K562 (cell line): ENCODE results near the gene FLII. TPM values are rescaled to one million over a fixed set of nuclear protein-coding genes. Genes with fewer than 3 reads are reported as not detected.

ENCODE experiments used
- CAMTA2 ChIP-seq: fragments of 250-450 bp; sonication (Bioruptor Pico); conservative IDR thresholded peaks from 2 replicates; pipeline ENCODE4 v1.5.1; 2022
- CCAR2 ChIP-seq: fragments of 200-400 bp; formaldehyde crosslinking; IDR thresholded peaks from 2 replicates; pipeline ENCODE4 v1.6.1; 2017; ENCODE audit warnings: mild to moderate bottlenecking, low read depth, low read length
- CEBPG ChIP-seq, 3 experiments: fragments of 200-800 bp in 1 of 3; sonication (Bioruptor generic) in 1 of 3; sonication (generic) in 1 of 3; formaldehyde crosslinking in 1 of 3; IDR thresholded peaks in 2 of 3; conservative IDR thresholded peaks in 1 of 3; 2 replicates each; pipeline versions ENCODE4 v1.6.1 to v1.8.0; 2016 to 2022; ENCODE audit warnings: missing compliant biosample characterization in 2 of 3, missing genetic modification characterization in 2 of 3, mild to moderate bottlenecking in 1 of 3, missing genetic modification reagents in 1 of 3
- CREB3 ChIP-seq: fragments of 450-650 bp; conservative IDR thresholded peaks from 2 replicates; pipeline ENCODE4 v1.6.1; 2016; ENCODE audit warnings: missing genetic modification characterization, low read depth, mild to moderate bottlenecking, missing compliant biosample characterization, moderate library complexity
- EP400 ChIP-seq: fragments of 450-650 bp; IDR thresholded peaks from 2 replicates; pipeline ENCODE4 v1.6.1; 2017; ENCODE audit warnings: antibody characterized with exemption, mild to moderate bottlenecking, moderate library complexity
- FOXM1 ChIP-seq, 2 experiments: fragments of 450-650 bp in 1 of 2; sonication (generic) in 1 of 2; formaldehyde crosslinking in 1 of 2; IDR thresholded peaks; 2 replicates each; pipeline versions ENCODE4 v1.6.1 to v1.9.0; 2017 to 2022; ENCODE audit warnings: low read depth in 2 of 2, mild to moderate bottlenecking in 2 of 2, missing genetic modification reagents in 1 of 2, moderate library complexity in 1 of 2
- HDAC3 ChIP-seq: fragments of 450-650 bp; IDR thresholded peaks from 2 replicates; pipeline ENCODE4 v1.6.1; 2018; ENCODE audit warnings: borderline replicate concordance, mild to moderate bottlenecking, moderate library complexity; ENCODE audit not compliant: partially characterized antibody
- HIVEP1 ChIP-seq: fragments of 250-450 bp; sonication (Bioruptor Pico); IDR thresholded peaks from 2 replicates; pipeline ENCODE4 v1.4.0; 2020; ENCODE audit warnings: mild to moderate bottlenecking
- JUN ChIP-seq, 2 experiments: sonication (generic) in 1 of 2; formaldehyde crosslinking in 1 of 2; IDR thresholded peaks; 2 replicates each; pipeline versions ENCODE4 v1.6.1 to v1.8.0; 2012 to 2022; ENCODE audit warnings: borderline replicate concordance in 2 of 2, mild to moderate bottlenecking in 2 of 2, improper control_type of control experiment in 1 of 2, low read depth in 1 of 2, low read length in 1 of 2, missing genetic modification reagents in 1 of 2
- L3MBTL2 ChIP-seq: fragments of 450-650 bp; IDR thresholded peaks from 2 replicates; pipeline ENCODE4 v1.6.1; 2016; ENCODE audit warnings: mild to moderate bottlenecking, moderate library complexity
- MLLT1 ChIP-seq, 2 experiments: fragments of 450-650 bp; IDR thresholded peaks; 2 replicates each; pipeline ENCODE4 v1.6.1; 2016
- MNT ChIP-seq, 2 experiments: fragments of 450-650 bp; conservative IDR thresholded peaks; 2 replicates each; pipeline ENCODE4 v1.6.1; 2017; ENCODE audit warnings: mild to moderate bottlenecking in 2 of 2, moderate library complexity in 2 of 2
- NFE2L1 ChIP-seq: fragments of 450-650 bp; IDR thresholded peaks from 2 replicates; pipeline ENCODE4 v1.6.1; 2016; ENCODE audit warnings: missing genetic modification characterization, low read depth, mild to moderate bottlenecking, missing compliant biosample characterization, moderate library complexity, borderline replicate concordance
- SMARCC2 ChIP-seq: fragments of 450-650 bp; IDR thresholded peaks from 2 replicates; pipeline ENCODE4 v1.6.1; 2017; ENCODE audit warnings: antibody characterized with exemption, moderate library complexity, mild to moderate bottlenecking, low read depth
- SP2 ChIP-seq: IDR thresholded peaks from 2 replicates; pipeline ENCODE4 v1.6.1; 2011; ENCODE audit warnings: mild to moderate bottlenecking, low read depth, low read length, moderate library complexity; ENCODE audit not compliant: poor library complexity, severe bottlenecking; ENCODE audit errors: extremely low read depth
- SRSF9 ChIP-seq: fragments of 200-400 bp; formaldehyde crosslinking; IDR thresholded peaks from 2 replicates; pipeline ENCODE4 v1.6.1; 2017; ENCODE audit warnings: low read depth, low read length, borderline replicate concordance
- TRIM28 ChIP-seq: fragments of 450-650 bp; IDR thresholded peaks from 2 replicates; pipeline ENCODE4 v1.6.1; 2017
- TSC22D4 ChIP-seq: fragments of 450-650 bp; IDR thresholded peaks from 2 replicates; pipeline ENCODE4 v1.6.1; 2016; ENCODE audit warnings: missing genetic modification characterization, missing biosample characterization, control low read depth
- XRCC3 ChIP-seq: fragments of 450-650 bp; IDR thresholded peaks from 2 replicates; pipeline ENCODE4 v1.6.1; 2017; ENCODE audit warnings: mild to moderate bottlenecking, moderate library complexity
- YY1 ChIP-seq, 3 experiments: IDR thresholded peaks; 2 replicates each; pipeline ENCODE4 v1.6.1; 2011; ENCODE audit warnings: low read length in 2 of 3, mild to moderate bottlenecking in 2 of 3, moderate library complexity in 2 of 3, borderline replicate concordance in 1 of 3, control low read depth in 1 of 3, low read depth in 1 of 3; ENCODE audit not compliant: insufficient read depth in 3 of 3, insufficient replicate concordance in 2 of 3, control insufficient read depth in 1 of 3, insufficient read length in 1 of 3; ENCODE audit errors: extremely low read depth in 1 of 3
- ZNF77 ChIP-seq: fragments of 250-450 bp; sonication (Bioruptor Pico); IDR thresholded peaks from 2 replicates; pipeline ENCODE4 v1.5.0; 2020
- ZSCAN32 ChIP-seq: fragments of 450-650 bp; formaldehyde crosslinking; IDR thresholded peaks from 2 replicates; pipeline ENCODE4 v1.4.0; 2020; ENCODE audit warnings: mild to moderate bottlenecking, moderate library complexity
- polyA plus RNA-seq, 8 experiments: library from polyadenylated mRNA; depleted of rRNA in 4 of 8; stranded (reverse) in 5 of 8; unstranded in 3 of 8; fragments of >200 nt; fragmentation: Nextera tagmentation in 2 of 8; fragmentation: Illumina TruSeq in 1 of 8; extraction: Ambion mirVana in 2 of 8; extraction: Trizol in 1 of 8; gene quantifications; 2 replicates each; pipeline versions ENCODE4 v1.2.1 to v1.2.3, GENCODE V29; 2011 to 2014; ENCODE audit warnings: inconsistent platforms in 1 of 8, missing spikeins in 1 of 8
- total RNA-seq, 7 experiments: library from RNA; depleted of rRNA in 6 of 7; stranded (reverse); fragments of >200 nt in 6 of 7; fragmentation: Illumina TruSeq in 2 of 7; extraction: Trizol in 2 of 7; gene quantifications; 2 replicates each; pipeline versions ENCODE4 v1.2.1 to v1.2.3, GENCODE V29; 2011 to 2021; ENCODE audit warnings: low replicate concordance in 1 of 7

Gene FLII
- total and polyA plus RNA-seq, 9 of the 15 experiments (the other 6 are each of a cell fraction or from before 2014, with no cell fraction given) = 11.7 to 126 (median 82.5) TPM

GRCh38 chr17:18246880-18247612 is 11.5 kb downstream of the FLII start (continued):
- TF ChIP-seq HDAC3 (no peak), TRIM28 (no peak), ZSCAN32 (no peak), SRSF9 (no peak), ZNF77 (CRISPR knock-in tag) (no peak), NFE2L1 (tag) (no peak), HIVEP1 (CRISPR knock-in tag) (no peak), FOXM1 (IDR thresholded peaks at IDR 0.05; ENCODE audit: low read depth) (no peak), FOXM1 (CRISPR knock-in tag; IDR thresholded peaks at IDR 0.05; ENCODE audit: low read depth) (no peak), MLLT1 (IDR thresholded peaks at IDR 0.05) (no peak), CEBPG (CRISPR knock-in tag; IDR thresholded peaks at IDR 0.05) (no peak), CEBPG (tag; conservative IDR thresholded peaks at IDR 0.05 in 1 of 2, IDR thresholded peaks at IDR 0.05 in 1 of 2) (no peak), L3MBTL2 (peak; percentile 62; the same call in 1 of the 2 replicates), TSC22D4 (tag) (no peak), JUN (IDR thresholded peaks at IDR 0.05; ENCODE audit: borderline replicate concordance, low read depth, low read length) (no peak), JUN (CRISPR knock-in tag; IDR thresholded peaks at IDR 0.05; ENCODE audit: borderline replicate concordance) (no peak), YY1 (IDR thresholded peaks at IDR 0.05; ENCODE audit: borderline replicate concordance in 1 of 3, control insufficient read depth in 1 of 3, extremely low read depth in 1 of 3, insufficient read depth in 3 of 3, insufficient read length in 1 of 3, insufficient replicate concordance in 2 of 3, low read depth in 1 of 3, low read length in 2 of 3) (peak in 1 of 3 experiments; percentile 32), MNT (conservative IDR thresholded peaks at IDR 0.05) (peak in 1 of 2 experiments; percentile 57; a peak in 2 of 4 replicates), CCAR2 (no peak), SP2 (no peak), CREB3 (tag) (no peak), XRCC3 (no peak), SMARCC2 (no peak), CAMTA2 (CRISPR knock-in tag) (no peak), EP400 (peak; percentile 64; the same call in 1 of the 2 replicates)
